Liver (tissue), 9 donors: ENCODE measurements around the gene FRMD4A. TPM values are rescaled to one million over a fixed set of nuclear protein-coding genes. Genes with fewer than 3 reads are reported as not detected.
A peak's percentile ranks its signal among the peaks of the same experiment; 100 is the strongest.
"Not testable (repeated sequence)": the region's sequence is repeated elsewhere in the genome, so short reads cannot be mapped to it uniquely, and the experiment has no call there.

Source experiments
- DNase-seq: peaks from one replicate; pipeline ENCODE4 v3.0.0-alpha.2; 2017; ENCODE audit warnings: low spot score
- H3K27ac ChIP-seq, 2 donors: one replicate each; pipeline ENCODE4 v1.7.0; 2013; ENCODE audit warnings: inconsistent platforms in 2 of 2, low read length in 2 of 2, control low read depth in 1 of 2, low read depth in 1 of 2, mild to moderate bottlenecking in 1 of 2
- H3K27me3 ChIP-seq, 4 donors: one replicate each; pipeline versions ENCODE4 v1.6.1 to v1.7.0; 2013; ENCODE audit warnings: low read length in 3 of 4, inconsistent platforms in 1 of 4, mild to moderate bottlenecking in 1 of 4, moderate library complexity in 1 of 4; ENCODE audit not compliant: control insufficient read depth in 4 of 4, insufficient read depth in 4 of 4
- H3K36me3 ChIP-seq, 4 donors: one replicate each; pipeline versions ENCODE4 v1.6.1 to v1.7.0; 2013; ENCODE audit warnings: low read length in 3 of 4, mild to moderate bottlenecking in 3 of 4, low read depth in 1 of 4, moderate library complexity in 1 of 4; ENCODE audit not compliant: control insufficient read depth in 4 of 4, insufficient read depth in 3 of 4
- H3K4me1 ChIP-seq, 4 donors: one replicate each; pipeline versions ENCODE4 v1.6.1 to v1.7.0; 2013; ENCODE audit warnings: low read length in 3 of 4, mild to moderate bottlenecking in 3 of 4, moderate library complexity in 1 of 4; ENCODE audit not compliant: control insufficient read depth in 4 of 4, insufficient read depth in 4 of 4
- H3K4me3 ChIP-seq, 3 donors: one replicate each; pipeline versions ENCODE4 v1.6.1 to v1.7.0; 2013; ENCODE audit warnings: low read length in 3 of 3, control low read depth in 1 of 3, low read depth in 1 of 3, mild to moderate bottlenecking in 1 of 3
- H3K9ac ChIP-seq, 2 donors: one replicate each; pipeline ENCODE4 v1.7.0; 2013; ENCODE audit warnings: low read length in 2 of 2, mild to moderate bottlenecking in 2 of 2, moderate library complexity in 2 of 2, control low read depth in 1 of 2, low read depth in 1 of 2
- H3K9me3 ChIP-seq, 4 donors: one replicate each; pipeline versions ENCODE4 v1.6.1 to v1.7.0; 2013; ENCODE audit warnings: low read length in 3 of 4; ENCODE audit not compliant: control insufficient read depth in 4 of 4
- FOXA1 ChIP-seq: IDR thresholded peaks from 2 replicates; pipeline ENCODE4 v1.6.1; 2016; ENCODE audit warnings: antibody characterized with exemption
- FOXA2 ChIP-seq: IDR thresholded peaks from 2 replicates; pipeline ENCODE4 v1.6.1; 2016; ENCODE audit warnings: antibody characterized with exemption
- HNF4A ChIP-seq, 2 donors: conservative IDR thresholded peaks; 2 replicates each; pipeline ENCODE4 v1.6.1; 2016; ENCODE audit warnings: antibody characterized with exemption in 2 of 2, mild to moderate bottlenecking in 2 of 2
- RAD21 ChIP-seq, 2 donors: IDR thresholded peaks; 2 replicates each; pipeline ENCODE4 v1.6.1; 2016; ENCODE audit warnings: antibody characterized with exemption in 2 of 2, mild to moderate bottlenecking in 2 of 2
- RXRA ChIP-seq, 2 donors: IDR thresholded peaks; 2 replicates each; pipeline ENCODE4 v1.6.1; 2017 to 2018; ENCODE audit warnings: antibody characterized with exemption in 2 of 2, mild to moderate bottlenecking in 1 of 2
- SP1 ChIP-seq: IDR thresholded peaks from 2 replicates; pipeline ENCODE4 v1.6.1; 2018; ENCODE audit warnings: antibody characterized with exemption, mild to moderate bottlenecking
- WGBS: extraction: QIAGEN DNeasy Blood & Tissue Kit; methylation state at CpG from one replicate; pipeline ENCODE4 v1.1.7; 2013; 5-methylcytosine and 5-hydroxymethylcytosine counted together
- polyA plus RNA-seq, 2 donors: library from polyadenylated mRNA; stranded (reverse) in 1 of 2; unstranded in 1 of 2; fragments of 200-250 nt in 1 of 2; fragments of >200 nt in 1 of 2; fragmentation: Nextera tagmentation in 1 of 2; extraction: Ambion mirVana in 1 of 2; gene quantifications; one replicate each; pipeline versions ENCODE4 v1.2.1 to v1.2.3, GENCODE V29; 2013 to 2015
- total RNA-seq, 2 donors: library from RNA; depleted of rRNA; stranded (reverse); fragments of >200 nt; gene quantifications; one replicate each; pipeline ENCODE4 v1.2.3, GENCODE V29; 2014
- TF ChIP-seq, protein P1 (sequence below): IDR thresholded peaks from 2 replicates; pipeline ENCODE4 v1.6.1; 2016; ENCODE audit warnings: antibody characterized with exemption, mild to moderate bottlenecking
- TF ChIP-seq, protein P2 (sequence below): fragments of 150-350 bp; IDR thresholded peaks from 2 replicates; pipeline ENCODE4 v1.5.1; 2017; ENCODE audit warnings: improper control_type of control experiment, low read depth, low read length; ENCODE audit not compliant: missing input control
- TF ChIP-seq, protein P3 (sequence below): IDR thresholded peaks from 2 replicates; pipeline ENCODE4 v1.6.1; 2016; ENCODE audit warnings: antibody characterized with exemption
- donor health status: healthy.
- donor health status: healthy.
- donor health status: healthy.
- donor health status: healthy.
- donor health status: healthy.

The FRMD4A gene
- total and polyA plus RNA-seq, 4 donors: 8.2 to 34.3 (median 13.1) TPM

DNA sequence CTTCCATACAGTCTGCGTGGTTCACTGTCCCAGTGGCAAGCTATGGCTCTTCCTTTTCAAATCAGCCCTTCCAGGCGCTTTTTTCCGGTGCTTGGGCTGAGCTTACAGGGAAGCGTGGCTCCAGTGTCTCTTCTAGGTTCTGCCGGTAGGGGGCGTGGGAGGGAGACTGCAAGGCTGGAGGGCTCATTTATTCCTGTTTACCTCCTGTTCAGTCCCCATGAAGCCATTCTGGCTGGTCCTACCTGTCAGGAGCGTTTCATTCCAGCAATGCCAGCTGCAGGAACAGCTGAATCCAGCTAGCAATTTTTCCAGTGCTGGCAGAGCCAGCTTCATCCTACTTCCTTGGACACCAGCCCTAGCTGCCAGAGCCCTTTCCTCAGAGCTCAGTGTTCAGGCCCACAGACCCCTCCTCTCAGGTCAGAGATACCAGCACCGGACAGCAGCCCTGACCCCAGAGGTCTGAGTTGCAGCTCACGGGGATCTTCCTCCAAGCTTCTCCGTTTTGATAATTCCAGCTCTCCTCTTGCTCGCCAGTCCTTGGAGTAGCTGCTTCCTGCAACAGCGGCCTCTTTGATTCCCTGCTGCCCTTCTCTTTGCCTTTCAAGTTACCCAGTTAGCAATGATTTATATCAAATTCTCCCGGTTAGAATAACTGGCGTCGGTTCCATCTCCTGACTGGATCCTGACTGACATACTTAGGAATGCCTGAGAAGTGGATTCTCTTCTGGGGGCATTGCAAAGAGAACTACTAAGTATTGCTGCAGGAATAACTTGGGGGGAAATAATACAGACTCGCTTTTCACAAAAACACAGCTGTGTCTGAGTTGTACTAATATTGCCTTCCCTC lies 129.8 kb downstream of the FRMD4A start:
- H3K4me3 ChIP-seq: no peak overlapping the region
- peak in 1 of 2 donors; percentile 34 for TF ChIP-seq RAD21 (IDR thresholded peaks at IDR 0.05)
- TF ChIP-seq FOXA1: no peak
- no peaks in the 10 kb centered on the region for H3K9me3 ChIP-seq
- DNase-seq: no peak
- H3K27ac ChIP-seq: no peak overlapping the region
- H3K9ac ChIP-seq: no peak overlapping the region
- 57% methylated on average over 16 of the region's 16 CpGs for WGBS
- peaks cover 0 to 7% (median 0%) of the 10 kb centered on the region in 4 donors for H3K27me3 ChIP-seq
- no peaks in the 10 kb centered on the region for H3K36me3 ChIP-seq
- H3K4me1 ChIP-seq: no peaks in the 10 kb centered on the region

DNA sequence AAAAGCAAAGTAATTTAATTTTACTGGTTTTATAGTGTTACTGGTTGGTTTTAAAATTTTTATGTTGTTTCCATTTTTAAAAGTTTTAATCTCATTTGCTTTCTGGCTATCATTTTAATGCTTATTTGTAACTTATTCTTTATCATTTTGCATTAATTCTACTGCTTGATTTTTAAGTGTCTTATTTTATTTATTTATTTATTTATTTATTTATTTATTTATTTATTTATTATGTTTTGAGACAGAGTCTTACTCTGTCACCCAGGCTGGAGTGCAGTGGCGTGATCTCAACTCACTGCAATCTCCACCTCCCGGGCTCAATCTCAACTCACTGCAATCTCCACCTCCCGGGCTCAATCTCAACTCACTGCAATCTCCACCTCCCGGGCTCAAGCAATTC lies 131.6 kb downstream of the FRMD4A start:
- H3K36me3 ChIP-seq, H3K9ac ChIP-seq, H3K4me3 ChIP-seq, H3K4me1 ChIP-seq, H3K9me3 ChIP-seq, H3K27ac ChIP-seq, H3K27me3 ChIP-seq, DNase-seq: not testable (repeated sequence)
- WGBS: 91% methylated on average over 4 of the region's 4 CpGs

DNA sequence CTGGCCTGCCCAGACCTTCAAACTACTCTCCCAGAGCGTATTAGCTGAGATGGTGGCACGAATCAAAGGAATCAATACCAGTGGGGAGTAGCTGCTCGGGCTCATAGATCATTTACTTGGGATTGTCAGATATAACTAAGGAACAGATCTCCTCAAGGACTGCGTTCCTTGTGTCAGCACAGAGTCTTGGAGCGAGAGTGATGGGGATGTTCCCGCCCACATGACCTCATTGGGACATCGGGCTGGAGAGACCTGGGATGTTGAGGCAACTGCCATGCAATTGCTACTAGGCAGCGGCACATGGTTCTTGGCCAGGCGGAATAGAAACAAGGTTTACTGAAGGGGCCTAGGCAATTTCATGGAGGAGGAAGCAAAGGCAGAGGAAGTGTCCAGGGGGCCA lies 132.6 kb downstream of the FRMD4A start:
- no peak for DNase-seq
- TF ChIP-seq FOXA2: no peak
- TF ChIP-seq, protein P1, sequence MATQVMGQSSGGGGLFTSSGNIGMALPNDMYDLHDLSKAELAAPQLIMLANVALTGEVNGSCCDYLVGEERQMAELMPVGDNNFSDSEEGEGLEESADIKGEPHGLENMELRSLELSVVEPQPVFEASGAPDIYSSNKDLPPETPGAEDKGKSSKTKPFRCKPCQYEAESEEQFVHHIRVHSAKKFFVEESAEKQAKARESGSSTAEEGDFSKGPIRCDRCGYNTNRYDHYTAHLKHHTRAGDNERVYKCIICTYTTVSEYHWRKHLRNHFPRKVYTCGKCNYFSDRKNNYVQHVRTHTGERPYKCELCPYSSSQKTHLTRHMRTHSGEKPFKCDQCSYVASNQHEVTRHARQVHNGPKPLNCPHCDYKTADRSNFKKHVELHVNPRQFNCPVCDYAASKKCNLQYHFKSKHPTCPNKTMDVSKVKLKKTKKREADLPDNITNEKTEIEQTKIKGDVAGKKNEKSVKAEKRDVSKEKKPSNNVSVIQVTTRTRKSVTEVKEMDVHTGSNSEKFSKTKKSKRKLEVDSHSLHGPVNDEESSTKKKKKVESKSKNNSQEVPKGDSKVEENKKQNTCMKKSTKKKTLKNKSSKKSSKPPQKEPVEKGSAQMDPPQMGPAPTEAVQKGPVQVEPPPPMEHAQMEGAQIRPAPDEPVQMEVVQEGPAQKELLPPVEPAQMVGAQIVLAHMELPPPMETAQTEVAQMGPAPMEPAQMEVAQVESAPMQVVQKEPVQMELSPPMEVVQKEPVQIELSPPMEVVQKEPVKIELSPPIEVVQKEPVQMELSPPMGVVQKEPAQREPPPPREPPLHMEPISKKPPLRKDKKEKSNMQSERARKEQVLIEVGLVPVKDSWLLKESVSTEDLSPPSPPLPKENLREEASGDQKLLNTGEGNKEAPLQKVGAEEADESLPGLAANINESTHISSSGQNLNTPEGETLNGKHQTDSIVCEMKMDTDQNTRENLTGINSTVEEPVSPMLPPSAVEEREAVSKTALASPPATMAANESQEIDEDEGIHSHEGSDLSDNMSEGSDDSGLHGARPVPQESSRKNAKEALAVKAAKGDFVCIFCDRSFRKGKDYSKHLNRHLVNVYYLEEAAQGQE: no peak
- no peak for TF ChIP-seq RXRA (IDR thresholded peaks at IDR 0.05)
- TF ChIP-seq, protein P2, sequence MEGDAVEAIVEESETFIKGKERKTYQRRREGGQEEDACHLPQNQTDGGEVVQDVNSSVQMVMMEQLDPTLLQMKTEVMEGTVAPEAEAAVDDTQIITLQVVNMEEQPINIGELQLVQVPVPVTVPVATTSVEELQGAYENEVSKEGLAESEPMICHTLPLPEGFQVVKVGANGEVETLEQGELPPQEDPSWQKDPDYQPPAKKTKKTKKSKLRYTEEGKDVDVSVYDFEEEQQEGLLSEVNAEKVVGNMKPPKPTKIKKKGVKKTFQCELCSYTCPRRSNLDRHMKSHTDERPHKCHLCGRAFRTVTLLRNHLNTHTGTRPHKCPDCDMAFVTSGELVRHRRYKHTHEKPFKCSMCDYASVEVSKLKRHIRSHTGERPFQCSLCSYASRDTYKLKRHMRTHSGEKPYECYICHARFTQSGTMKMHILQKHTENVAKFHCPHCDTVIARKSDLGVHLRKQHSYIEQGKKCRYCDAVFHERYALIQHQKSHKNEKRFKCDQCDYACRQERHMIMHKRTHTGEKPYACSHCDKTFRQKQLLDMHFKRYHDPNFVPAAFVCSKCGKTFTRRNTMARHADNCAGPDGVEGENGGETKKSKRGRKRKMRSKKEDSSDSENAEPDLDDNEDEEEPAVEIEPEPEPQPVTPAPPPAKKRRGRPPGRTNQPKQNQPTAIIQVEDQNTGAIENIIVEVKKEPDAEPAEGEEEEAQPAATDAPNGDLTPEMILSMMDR: no peak
- TF ChIP-seq SP1: no peak
- no peak for TF ChIP-seq FOXA1
- no peak for TF ChIP-seq HNF4A (conservative IDR thresholded peaks at IDR 0.05)
- TF ChIP-seq, protein P3, sequence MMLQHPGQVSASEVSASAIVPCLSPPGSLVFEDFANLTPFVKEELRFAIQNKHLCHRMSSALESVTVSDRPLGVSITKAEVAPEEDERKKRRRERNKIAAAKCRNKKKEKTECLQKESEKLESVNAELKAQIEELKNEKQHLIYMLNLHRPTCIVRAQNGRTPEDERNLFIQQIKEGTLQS: no peak
- Histone ChIP-seq H3K36me3 (no peaks in the 10 kb centered on the region), H3K27ac (no peak overlapping the region), H3K4me1 (no peaks in the 10 kb centered on the region), H3K4me3 (no peak overlapping the region), H3K27me3 (peaks cover 0 to 6% (median 0%) of the 10 kb centered on the region in 4 donors), H3K9ac (no peak overlapping the region), H3K9me3 (no peaks in the 10 kb centered on the region)
- WGBS: 80% methylated on average over 9 of the region's 9 CpGs
